Thymus (tissue), 11 donors: Measurements from ENCODE around the gene TMEM135. TPM values are rescaled to one million over a fixed set of nuclear protein-coding genes. Genes with fewer than 3 reads are reported as not detected.

Experiments used
- DNase-seq, 9 donors: peaks; one replicate each; pipeline ENCODE4 v3.0.0-alpha.2; 2013; ENCODE audit warnings: low spot score in 9 of 9, low read depth in 6 of 9, missing footprints in 1 of 9
- H3K27ac ChIP-seq, 2 donors: one replicate each; pipeline ENCODE4 v1.5.1; 2013; ENCODE audit warnings: control low read depth in 1 of 2, low read depth in 1 of 2, low read length in 1 of 2, mild to moderate bottlenecking in 1 of 2, moderate library complexity in 1 of 2
- H3K27me3 ChIP-seq, 2 donors: one replicate each; pipeline ENCODE4 v1.5.1; 2013; ENCODE audit warnings: low read length in 1 of 2; ENCODE audit not compliant: control insufficient read depth in 2 of 2, insufficient read depth in 1 of 2
- H3K36me3 ChIP-seq, 2 donors: one replicate each; pipeline ENCODE4 v1.5.1; 2013; ENCODE audit warnings: low read length in 1 of 2, mild to moderate bottlenecking in 1 of 2, moderate library complexity in 1 of 2; ENCODE audit not compliant: control insufficient read depth in 2 of 2, insufficient read depth in 2 of 2
- H3K4me1 ChIP-seq, 2 donors: one replicate each; pipeline ENCODE4 v1.5.1; 2013; ENCODE audit warnings: low read length in 2 of 2; ENCODE audit not compliant: control insufficient read depth in 2 of 2, insufficient read depth in 2 of 2
- H3K4me3 ChIP-seq, 2 donors: one replicate each; pipeline ENCODE4 v1.5.1; 2013; ENCODE audit warnings: low read length in 2 of 2, control low read depth in 1 of 2, mild to moderate bottlenecking in 1 of 2
- H3K9me3 ChIP-seq, 2 donors: one replicate each; pipeline ENCODE4 v1.5.1; 2013; ENCODE audit warnings: low read length in 1 of 2, mild to moderate bottlenecking in 1 of 2; ENCODE audit not compliant: control insufficient read depth in 2 of 2, insufficient read depth in 1 of 2
- WGBS: extraction: QIAGEN DNeasy Blood & Tissue Kit; methylation state at CpG from one replicate; pipeline ENCODE4 v1.1.7; 2013; 5-methylcytosine and 5-hydroxymethylcytosine counted together
- polyA plus RNA-seq: library from polyadenylated mRNA; stranded (reverse); fragments of 200-250 nt; gene quantifications from one replicate; pipeline ENCODE4 v1.2.3, GENCODE V29; 2013
- total RNA-seq: library from RNA; stranded (reverse); fragments of 120-200 nt; gene quantifications from one replicate; pipeline ENCODE4 v1.2.4, GENCODE V29; 2013
- donor health status: healthy.

The TMEM135 gene
- total and polyA plus RNA-seq, 2 donors, result 10.8 to 11.1 TPM

DNA sequence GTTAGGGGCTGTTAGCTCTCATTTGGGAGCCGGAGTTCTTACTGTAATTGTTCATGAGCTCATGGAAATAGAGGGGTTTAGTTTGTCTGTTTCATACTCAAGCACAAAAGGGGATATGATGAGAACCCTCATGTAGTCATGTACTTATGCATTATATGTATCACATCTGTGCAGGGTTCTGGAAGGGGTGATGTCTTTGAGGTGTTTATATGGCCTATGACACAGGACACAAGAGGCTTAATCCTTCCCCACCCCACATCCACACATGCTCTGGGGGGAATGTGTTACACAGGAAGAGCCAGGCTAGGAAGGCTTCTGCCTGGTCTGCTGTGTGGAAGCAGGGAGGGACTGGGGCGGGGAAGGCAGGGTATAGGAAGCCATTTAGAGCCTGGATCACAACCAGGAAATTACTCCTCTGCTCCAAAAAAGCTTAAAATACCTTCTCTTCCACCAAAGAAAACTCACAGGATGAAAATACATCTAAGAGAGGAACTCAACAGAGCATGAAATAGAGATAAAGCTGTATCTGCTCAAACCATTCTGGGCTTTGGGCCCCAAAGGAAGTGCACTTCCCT is 316.1 kb downstream of the TMEM135 start:
- Histone ChIP-seq H3K4me1 (peaks cover 0 to 7% of the 10 kb centered on the region in 2 donors), H3K27ac (no peak overlapping the region), H3K36me3 (no peaks in the 10 kb centered on the region), H3K4me3 (no peak overlapping the region), H3K27me3 (peaks cover 0 to 2% of the 10 kb centered on the region in 2 donors), H3K9me3 (no peaks in the 10 kb centered on the region)
- 92% methylated on average over 2 of the region's 2 CpGs for WGBS
- DNase-seq, result no peak

GRCh38 chr11:87355596-87355995 is 317.9 kb downstream of the TMEM135 start:
- no peak for DNase-seq
- WGBS, result 91% methylated on average over 1 of the region's 1 CpG
- Histone ChIP-seq H3K36me3 (no peaks in the 10 kb centered on the region), H3K4me3 (no peak overlapping the region), H3K4me1 (peaks cover 0 to 7% of the 10 kb centered on the region in 2 donors), H3K27me3 (peaks cover 0 to 2% of the 10 kb centered on the region in 2 donors), H3K9me3 (no peaks in the 10 kb centered on the region), H3K27ac (no peak overlapping the region)

DNA sequence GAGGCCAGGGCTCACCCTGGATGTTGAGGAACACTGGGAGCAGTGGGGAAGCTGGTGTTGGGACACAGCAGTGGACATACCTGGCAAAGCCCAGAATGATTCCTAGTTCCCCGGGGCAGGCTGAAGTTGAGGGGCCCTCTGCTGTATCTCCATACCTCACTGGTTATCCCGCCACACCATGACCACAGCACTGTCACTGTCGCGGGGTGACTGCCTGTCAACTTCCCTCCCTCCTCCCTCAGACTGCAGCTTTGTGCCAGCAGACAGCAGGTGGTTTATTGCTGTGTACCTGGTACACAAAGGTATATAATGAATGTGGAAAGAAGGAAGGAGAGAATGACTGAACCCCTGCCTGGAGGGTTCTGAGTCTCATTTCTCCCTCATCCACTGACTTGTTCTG is 318.7 kb downstream of the TMEM135 start:
- H3K36me3 ChIP-seq, result no peaks in the 10 kb centered on the region
- H3K9me3 ChIP-seq, result no peaks in the 10 kb centered on the region
- DNase-seq, result no peak
- H3K27ac ChIP-seq, result no peak overlapping the region
- peaks cover 0 to 7% of the 10 kb centered on the region in 2 donors for H3K4me1 ChIP-seq
- H3K4me3 ChIP-seq, result no peak overlapping the region
- peaks cover 0 to 2% of the 10 kb centered on the region in 2 donors for H3K27me3 ChIP-seq
- 80% methylated on average over 4 of the region's 4 CpGs for WGBS

GRCh38 chr11:87358461-87358860 is 320.7 kb downstream of the TMEM135 start:
- H3K36me3 ChIP-seq, result no peaks in the 10 kb centered on the region
- 96% methylated on average over 5 of the region's 5 CpGs for WGBS
- no peak overlapping the region for H3K4me3 ChIP-seq
- DNase-seq, result no peak
- no peaks in the 10 kb centered on the region for H3K9me3 ChIP-seq
- no peak overlapping the region for H3K27ac ChIP-seq
- no peaks in the 10 kb centered on the region for H3K27me3 ChIP-seq
- no peaks in the 10 kb centered on the region for H3K4me1 ChIP-seq

GRCh38 chr11:87359401-87359800 is 321.7 kb downstream of the TMEM135 start:
- no peaks in the 10 kb centered on the region for H3K4me1 ChIP-seq
- no peak for DNase-seq
- H3K9me3 ChIP-seq, result no peaks in the 10 kb centered on the region
- no peaks in the 10 kb centered on the region for H3K27me3 ChIP-seq
- 91% methylated on average over 6 of the region's 6 CpGs for WGBS
- no peak overlapping the region for H3K27ac ChIP-seq
- H3K4me3 ChIP-seq, result no peak overlapping the region
- H3K36me3 ChIP-seq, result no peaks in the 10 kb centered on the region

DNA sequence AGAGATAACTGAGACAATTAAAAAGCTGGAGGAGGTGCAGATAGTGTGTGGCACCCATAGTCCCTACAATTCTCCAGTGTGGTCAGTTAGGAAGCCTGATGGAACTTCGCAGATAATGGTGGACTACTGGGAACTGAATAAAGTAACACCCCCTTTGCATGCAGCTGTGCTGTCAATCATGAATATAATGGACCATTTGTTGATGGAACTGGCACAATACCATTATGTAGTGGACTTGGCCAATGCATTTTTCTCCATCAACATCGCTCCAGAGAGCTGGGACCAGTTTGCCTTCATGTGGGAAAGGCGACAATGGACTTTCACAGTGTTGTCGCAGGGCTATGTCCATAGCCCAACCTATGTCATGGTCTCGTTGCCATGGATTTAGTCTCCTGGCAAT is 324.2 kb downstream of the TMEM135 start:
- no peak for DNase-seq
- 98% methylated on average over 5 of the region's 5 CpGs for WGBS
- Histone ChIP-seq H3K4me1 (no peaks in the 10 kb centered on the region), H3K9me3 (no peaks in the 10 kb centered on the region), H3K36me3 (no peaks in the 10 kb centered on the region), H3K27ac (no peak overlapping the region), H3K27me3 (no peaks in the 10 kb centered on the region), H3K4me3 (no peak overlapping the region)

DNA sequence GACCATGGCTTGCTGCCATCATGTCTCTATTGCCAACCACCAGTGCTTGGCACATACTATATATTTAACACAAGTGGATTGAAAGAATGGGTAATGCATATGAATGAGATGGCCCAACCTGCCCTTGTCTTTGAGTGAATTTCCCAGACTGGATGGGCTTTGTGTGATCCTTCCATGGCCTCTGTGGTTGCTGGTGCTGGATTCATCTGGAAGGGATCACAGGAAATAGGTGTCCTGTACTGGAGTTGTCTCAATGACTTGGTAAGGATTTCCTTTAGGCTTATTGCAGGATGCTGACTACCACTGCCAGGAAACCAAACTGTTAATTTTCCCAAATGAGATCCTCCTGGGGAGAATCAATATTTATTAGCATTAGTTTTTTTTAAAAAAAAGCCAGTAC is 328.6 kb downstream of the TMEM135 start:
- no peak overlapping the region for H3K4me3 ChIP-seq
- no peak for DNase-seq
- H3K27me3 ChIP-seq, result no peaks in the 10 kb centered on the region

DNA sequence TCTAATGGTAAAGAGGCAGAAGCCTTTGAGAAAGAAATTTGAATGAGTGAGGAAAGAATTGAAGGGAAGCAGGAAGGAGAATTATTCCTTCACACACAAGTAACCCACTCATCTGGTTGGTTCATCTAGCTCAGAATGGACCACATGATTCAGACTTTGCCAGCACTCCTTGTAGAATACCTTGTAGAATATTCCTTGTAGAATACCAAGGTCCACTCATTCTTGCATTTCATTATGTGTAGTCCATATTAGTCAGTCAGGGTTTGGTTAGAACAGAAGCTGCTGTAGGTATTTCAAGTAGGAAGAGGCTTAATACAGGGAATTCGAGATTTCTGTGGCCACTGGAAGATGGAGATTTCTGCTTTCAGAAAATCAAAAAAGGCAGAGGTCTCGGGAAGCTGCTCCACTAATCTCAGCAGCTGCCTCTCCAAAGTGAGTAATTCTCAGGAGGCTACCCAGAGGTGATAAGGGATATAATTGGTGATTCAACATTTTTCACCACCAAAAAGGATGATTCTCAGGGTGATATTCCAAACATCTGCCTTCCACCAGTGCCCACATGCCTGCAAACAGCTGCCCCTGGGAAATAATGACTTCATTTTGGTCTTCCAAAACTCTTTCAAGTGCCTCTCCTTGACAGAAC is 329.1 kb downstream of the TMEM135 start:
- H3K27me3 ChIP-seq, result no peaks in the 10 kb centered on the region
- H3K27ac ChIP-seq, result no peak overlapping the region
- H3K4me1 ChIP-seq, result no peaks in the 10 kb centered on the region
- 89% methylated on average over 2 of the region's 2 CpGs for WGBS
- no peaks in the 10 kb centered on the region for H3K9me3 ChIP-seq
- DNase-seq, result no peak
- H3K36me3 ChIP-seq, result no peaks in the 10 kb centered on the region
- H3K4me3 ChIP-seq, result no peak overlapping the region

More for the DNA sequence above, 328.6 kb downstream of the TMEM135 start:
- no peaks in the 10 kb centered on the region for H3K36me3 ChIP-seq
- no peak overlapping the region for H3K27ac ChIP-seq
- H3K4me1 ChIP-seq, result no peaks in the 10 kb centered on the region
- no peaks in the 10 kb centered on the region for H3K9me3 ChIP-seq

GRCh38 chr11:87368151-87368550 is 330.4 kb downstream of the TMEM135 start:
- H3K27ac ChIP-seq, result no peak overlapping the region
- no peak for DNase-seq

More at GRCh38 chr11:87368151-87368550, 330.4 kb downstream of the TMEM135 start:
- Histone ChIP-seq H3K4me3 (no peak overlapping the region), H3K9me3 (no peaks in the 10 kb centered on the region), H3K4me1 (no peaks in the 10 kb centered on the region), H3K27me3 (no peaks in the 10 kb centered on the region), H3K36me3 (no peaks in the 10 kb centered on the region)
- WGBS, result 87% methylated on average over 1 of the region's 1 CpG
